Measurements from ENCODE around the gene DTX3. TPM values are rescaled to one million over a fixed set of nuclear protein-coding genes. Genes with fewer than 3 reads are reported as not detected.

DTX3 gene
- total RNA-seq, 4 donors from 2014 or later, result 3.5 to 13.8 (median 6.8) TPM

DNA sequence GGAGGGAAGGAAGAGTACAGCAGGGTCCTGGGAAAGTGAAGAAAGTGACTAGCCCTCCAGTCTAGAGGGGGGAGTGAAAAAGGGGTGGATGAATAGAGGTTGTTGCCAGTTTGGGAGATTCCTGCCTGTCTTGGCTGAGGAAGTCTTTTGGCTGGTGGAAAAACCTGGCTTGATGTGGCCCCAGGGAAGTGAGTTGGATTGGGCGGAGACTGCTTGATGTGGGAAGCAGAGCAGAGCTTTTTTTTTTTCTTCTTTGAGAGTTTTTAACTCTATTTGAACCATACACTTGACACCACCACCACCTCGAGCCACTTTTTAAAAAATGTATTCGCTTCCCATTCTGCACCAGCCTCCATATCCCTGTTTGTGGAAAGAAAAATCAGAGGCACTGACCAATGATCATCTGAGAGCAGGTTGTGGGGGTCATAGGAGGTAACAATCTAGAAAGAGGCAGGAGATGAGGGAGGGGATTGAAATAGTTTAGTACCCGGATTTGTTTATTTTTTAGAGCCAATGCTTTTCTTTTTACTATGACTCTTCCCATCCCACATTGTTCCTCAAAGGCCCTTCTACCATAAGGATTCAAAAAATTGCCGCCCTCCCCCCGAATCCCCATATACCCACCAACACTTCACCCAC, 690 bp upstream of the DTX3 start:
- ATAC-seq (peak; percentile 69 to 71), DNase-seq (peak in 1 of 2 donors; percentile 43)
- H3K27me3 ChIP-seq, result peaks cover 13 to 34% (median 23%) of the 10 kb centered on the region in 3 donors
- TF ChIP-seq POLR2A (IDR thresholded peaks at IDR 0.05), result no peak
- TF ChIP-seq, protein P1, sequence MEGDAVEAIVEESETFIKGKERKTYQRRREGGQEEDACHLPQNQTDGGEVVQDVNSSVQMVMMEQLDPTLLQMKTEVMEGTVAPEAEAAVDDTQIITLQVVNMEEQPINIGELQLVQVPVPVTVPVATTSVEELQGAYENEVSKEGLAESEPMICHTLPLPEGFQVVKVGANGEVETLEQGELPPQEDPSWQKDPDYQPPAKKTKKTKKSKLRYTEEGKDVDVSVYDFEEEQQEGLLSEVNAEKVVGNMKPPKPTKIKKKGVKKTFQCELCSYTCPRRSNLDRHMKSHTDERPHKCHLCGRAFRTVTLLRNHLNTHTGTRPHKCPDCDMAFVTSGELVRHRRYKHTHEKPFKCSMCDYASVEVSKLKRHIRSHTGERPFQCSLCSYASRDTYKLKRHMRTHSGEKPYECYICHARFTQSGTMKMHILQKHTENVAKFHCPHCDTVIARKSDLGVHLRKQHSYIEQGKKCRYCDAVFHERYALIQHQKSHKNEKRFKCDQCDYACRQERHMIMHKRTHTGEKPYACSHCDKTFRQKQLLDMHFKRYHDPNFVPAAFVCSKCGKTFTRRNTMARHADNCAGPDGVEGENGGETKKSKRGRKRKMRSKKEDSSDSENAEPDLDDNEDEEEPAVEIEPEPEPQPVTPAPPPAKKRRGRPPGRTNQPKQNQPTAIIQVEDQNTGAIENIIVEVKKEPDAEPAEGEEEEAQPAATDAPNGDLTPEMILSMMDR (IDR thresholded peaks at IDR 0.05 in 4 of 5, conservative IDR thresholded peaks at IDR 0.05 in 1 of 5), result no peak
- H3K27ac ChIP-seq, result peak overlapping the region; percentile 65 to 81 (median 74)
- H3K9me3 ChIP-seq, result no peaks in the 10 kb centered on the region
- H3K36me3 ChIP-seq, result peaks cover 0 to 19% of the 10 kb centered on the region in 2 donors
- H3K4me1 ChIP-seq, result no peaks in the 10 kb centered on the region
- in situ Hi-C loops (cut with MboI; ENCODE audit: low sequenced_read_pairs in 4 of 4) (no loop called here), intact Hi-C loops (cut with DNase I; ENCODE audit: low total_unique reads) (no loop called here)
- H3K4me3 ChIP-seq, result peak overlapping the region; percentile 48 to 58 (median 53)

DNA sequence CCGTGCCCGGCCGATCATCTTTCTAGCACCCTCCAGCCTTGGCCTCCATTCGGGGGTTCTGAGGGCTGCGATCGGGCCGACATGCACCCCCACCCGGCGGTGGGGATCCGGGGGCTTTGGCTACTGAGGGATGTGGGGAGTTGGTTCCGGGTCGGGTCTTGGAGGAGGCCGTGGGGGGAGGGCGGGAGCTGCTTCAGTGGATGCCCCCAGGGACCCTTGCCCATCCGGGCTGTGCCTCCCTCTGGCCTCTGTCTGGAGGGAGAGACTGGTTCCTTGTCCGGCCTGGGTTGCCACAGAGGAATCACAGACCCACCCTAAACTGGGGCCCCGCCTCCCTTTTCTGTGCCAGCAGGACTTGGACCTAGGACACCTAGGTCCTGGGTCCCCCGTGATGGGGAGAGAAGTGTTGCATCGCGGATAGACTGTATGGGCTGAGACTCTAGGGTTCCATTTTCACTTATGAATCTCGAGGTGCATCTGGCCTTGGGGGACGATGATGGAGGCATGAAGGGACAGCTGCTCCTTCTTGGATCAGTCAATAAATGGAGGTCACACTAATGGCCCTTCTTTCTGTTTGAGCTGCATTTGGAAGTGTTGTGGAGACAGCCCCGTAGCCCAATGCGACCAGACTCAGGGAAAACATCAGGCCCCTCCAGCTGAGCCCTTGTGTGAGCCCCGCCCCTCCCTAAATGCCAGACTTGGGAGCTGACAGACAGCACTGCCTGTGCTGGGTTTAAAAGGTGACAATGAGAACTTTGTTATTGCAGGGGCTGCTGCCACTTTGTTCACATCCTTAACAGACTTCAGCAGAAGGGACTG, 577 bp downstream of the DTX3 start:
- in situ Hi-C loops (cut with MboI; ENCODE audit: low sequenced_read_pairs in 4 of 4), result no loop called here
- ATAC-seq (no peak), DNase-seq (no peak)
- Histone ChIP-seq H3K9me3 (no peaks in the 10 kb centered on the region), H3K36me3 (peaks cover 0 to 11% of the 10 kb centered on the region in 2 donors), H3K27me3 (peaks cover 14 to 37% (median 29%) of the 10 kb centered on the region in 3 donors), H3K4me1 (peaks cover 0 to 3% of the 10 kb centered on the region in 2 donors), H3K4me3 (peak overlapping the region; percentile 48 to 58 (median 53)), H3K27ac (peak overlapping the region; percentile 65 to 81 (median 74))
- TF ChIP-seq, protein P1 (IDR thresholded peaks at IDR 0.05 in 4 of 5, conservative IDR thresholded peaks at IDR 0.05 in 1 of 5), result no peak
- no peak for TF ChIP-seq POLR2A (IDR thresholded peaks at IDR 0.05)
- intact Hi-C loops (cut with DNase I; ENCODE audit: low total_unique reads), result no loop called here

DNA sequence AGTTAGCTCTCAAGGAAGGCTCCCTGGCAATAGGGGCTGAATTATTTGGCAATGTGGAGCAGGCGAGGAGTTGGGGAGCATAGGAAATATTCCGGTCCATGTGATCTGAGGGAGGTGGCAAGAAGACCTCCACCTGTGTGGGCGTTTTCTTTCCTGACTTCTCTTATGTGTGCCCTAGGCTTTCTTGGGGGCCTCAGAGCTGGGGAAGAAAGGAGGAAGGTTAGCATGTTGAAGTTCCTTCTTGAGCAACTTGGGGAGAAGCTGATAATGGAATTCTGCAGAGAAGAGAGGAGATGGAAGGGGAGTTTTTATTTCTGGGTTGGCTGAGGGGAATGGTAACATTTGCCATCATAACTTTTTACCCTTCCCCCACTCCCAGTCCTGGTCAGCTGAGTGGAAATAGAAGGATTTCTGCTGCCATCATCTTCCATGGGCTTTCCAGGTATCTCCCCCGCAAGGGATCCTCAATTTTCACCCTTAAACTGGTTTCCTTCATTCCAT, 1.2 kb downstream of the DTX3 start:
- DNase-seq (no peak), ATAC-seq (no peak)
- Histone ChIP-seq H3K4me3 (peak overlapping the region in 3 of 4 donors; percentile 51 to 58 (median 55)), H3K36me3 (peaks cover 0 to 11% of the 10 kb centered on the region in 2 donors), H3K27ac (peak overlapping the region in 3 of 4 donors; percentile 71 to 81 (median 77)), H3K4me1 (peaks cover 0 to 9% of the 10 kb centered on the region in 2 donors), H3K9me3 (no peaks in the 10 kb centered on the region), H3K27me3 (peaks cover 20 to 44% (median 36%) of the 10 kb centered on the region in 3 donors)
- TF ChIP-seq, protein P1 (IDR thresholded peaks at IDR 0.05 in 4 of 5, conservative IDR thresholded peaks at IDR 0.05 in 1 of 5), result no peak
- no peak for TF ChIP-seq POLR2A (IDR thresholded peaks at IDR 0.05)
- in situ Hi-C loops (cut with MboI; ENCODE audit: low sequenced_read_pairs in 4 of 4) (no loop called here), intact Hi-C loops (cut with DNase I; ENCODE audit: low total_unique reads) (no loop called here)

DNA sequence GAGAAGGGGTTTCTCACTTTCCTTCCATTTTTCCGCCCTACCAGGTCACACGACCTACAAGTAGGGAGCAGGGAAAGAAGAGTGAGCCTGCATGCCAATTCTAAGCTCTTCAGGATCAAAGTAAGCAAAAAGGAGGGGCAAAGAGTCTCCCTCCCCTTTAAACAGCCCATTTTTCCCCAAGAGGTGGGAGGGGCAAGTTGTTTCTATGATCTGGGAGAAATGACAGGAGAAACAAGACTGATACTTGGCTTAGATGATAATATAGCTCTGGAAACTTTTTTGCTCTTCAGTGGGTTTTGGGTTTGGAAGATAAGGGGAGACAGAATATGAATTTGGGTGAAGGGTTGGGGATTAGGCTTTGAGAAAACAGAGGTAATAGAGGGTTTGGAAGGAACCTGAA, 1.8 kb downstream of the DTX3 start:
- Histone ChIP-seq H3K27ac (peak overlapping the region in 3 of 4 donors; percentile 14 to 31 (median 22)), H3K4me3 (peak overlapping the region in 1 of 4 donors; percentile 55)
- no peak for ATAC-seq

More for the DNA sequence above, 1.8 kb downstream of the DTX3 start:
- H3K27me3 ChIP-seq, result peaks cover 24 to 49% (median 41%) of the 10 kb centered on the region in 3 donors
- H3K36me3 ChIP-seq, result peaks cover 0 to 7% of the 10 kb centered on the region in 2 donors
- peaks cover 0 to 15% of the 10 kb centered on the region in 2 donors for H3K4me1 ChIP-seq
- in situ Hi-C loops (cut with MboI; ENCODE audit: low sequenced_read_pairs in 4 of 4), result no loop called here
- no peaks in the 10 kb centered on the region for H3K9me3 ChIP-seq
- no peak for DNase-seq
- TF ChIP-seq, protein P1 (IDR thresholded peaks at IDR 0.05 in 4 of 5, conservative IDR thresholded peaks at IDR 0.05 in 1 of 5), result no peak
- no peak for TF ChIP-seq POLR2A (IDR thresholded peaks at IDR 0.05)
- intact Hi-C loops (cut with DNase I; ENCODE audit: low total_unique reads), result no loop called here

Data from gastrocnemius medialis (tissue), 4 donors.